GM12865 (cell line): Measurements from ENCODE around the gene S1PR3.

Experiments
- DNase-seq: peaks from one replicate; pipeline ENCODE4 v3.0.0; 2010; ENCODE audit warnings: low read depth
- H3K4me3 ChIP-seq: 2 replicates; pipeline ENCODE4 v1.5.1; 2011; ENCODE audit warnings: mild to moderate bottlenecking, low read depth, low read length, control low read depth
- TF ChIP-seq, protein P1 (sequence below): IDR thresholded peaks from 2 replicates; pipeline ENCODE4 v1.5.1; 2011; ENCODE audit warnings: low read length, control low read depth, low read depth, inconsistent platforms; ENCODE audit not compliant: insufficient read depth; ENCODE audit errors: missing control alignments

Gene S1PR3

DNA sequence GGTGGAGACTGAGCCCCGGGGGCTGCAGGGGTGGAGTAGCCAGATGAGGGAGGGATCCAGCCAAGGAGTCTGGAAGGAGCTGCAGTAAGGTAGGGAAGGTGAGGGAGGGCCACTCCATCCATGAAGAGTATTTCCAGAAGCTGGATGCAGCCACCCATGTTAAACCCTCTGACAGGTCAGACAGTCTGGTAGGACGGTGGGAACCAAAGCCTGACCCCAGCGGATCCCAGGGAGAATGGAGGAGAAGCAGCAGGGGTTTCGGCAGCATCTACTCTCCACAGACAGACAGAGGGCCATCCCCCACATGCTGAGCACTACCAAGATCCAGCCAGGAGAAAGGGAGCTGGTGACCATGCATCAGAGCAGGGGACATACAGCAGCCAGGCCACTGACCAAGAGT is 22.5 kb upstream of the S1PR3 start:
- TF ChIP-seq, protein P1, sequence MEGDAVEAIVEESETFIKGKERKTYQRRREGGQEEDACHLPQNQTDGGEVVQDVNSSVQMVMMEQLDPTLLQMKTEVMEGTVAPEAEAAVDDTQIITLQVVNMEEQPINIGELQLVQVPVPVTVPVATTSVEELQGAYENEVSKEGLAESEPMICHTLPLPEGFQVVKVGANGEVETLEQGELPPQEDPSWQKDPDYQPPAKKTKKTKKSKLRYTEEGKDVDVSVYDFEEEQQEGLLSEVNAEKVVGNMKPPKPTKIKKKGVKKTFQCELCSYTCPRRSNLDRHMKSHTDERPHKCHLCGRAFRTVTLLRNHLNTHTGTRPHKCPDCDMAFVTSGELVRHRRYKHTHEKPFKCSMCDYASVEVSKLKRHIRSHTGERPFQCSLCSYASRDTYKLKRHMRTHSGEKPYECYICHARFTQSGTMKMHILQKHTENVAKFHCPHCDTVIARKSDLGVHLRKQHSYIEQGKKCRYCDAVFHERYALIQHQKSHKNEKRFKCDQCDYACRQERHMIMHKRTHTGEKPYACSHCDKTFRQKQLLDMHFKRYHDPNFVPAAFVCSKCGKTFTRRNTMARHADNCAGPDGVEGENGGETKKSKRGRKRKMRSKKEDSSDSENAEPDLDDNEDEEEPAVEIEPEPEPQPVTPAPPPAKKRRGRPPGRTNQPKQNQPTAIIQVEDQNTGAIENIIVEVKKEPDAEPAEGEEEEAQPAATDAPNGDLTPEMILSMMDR: no peak
- H3K4me3 ChIP-seq: no peak overlapping the region
- no peak for DNase-seq

GRCh38 chr9:88969646-88970373 is 21.5 kb upstream of the S1PR3 start:
- DNase-seq: no peak
- no peak overlapping the region for H3K4me3 ChIP-seq
- TF ChIP-seq, protein P1: no peak

GRCh38 chr9:88971131-88971960 is 19.9 kb upstream of the S1PR3 start:
- H3K4me3 ChIP-seq: no peak overlapping the region
- DNase-seq: no peak
- TF ChIP-seq, protein P1: no peak

- DNase-seq: no peak
- TF ChIP-seq, protein P1: no peak
- no peak overlapping the region for H3K4me3 ChIP-seq
These were observed 18.9 kb upstream of the S1PR3 start for GRCh38 chr9:88972401-88972800.

DNA sequence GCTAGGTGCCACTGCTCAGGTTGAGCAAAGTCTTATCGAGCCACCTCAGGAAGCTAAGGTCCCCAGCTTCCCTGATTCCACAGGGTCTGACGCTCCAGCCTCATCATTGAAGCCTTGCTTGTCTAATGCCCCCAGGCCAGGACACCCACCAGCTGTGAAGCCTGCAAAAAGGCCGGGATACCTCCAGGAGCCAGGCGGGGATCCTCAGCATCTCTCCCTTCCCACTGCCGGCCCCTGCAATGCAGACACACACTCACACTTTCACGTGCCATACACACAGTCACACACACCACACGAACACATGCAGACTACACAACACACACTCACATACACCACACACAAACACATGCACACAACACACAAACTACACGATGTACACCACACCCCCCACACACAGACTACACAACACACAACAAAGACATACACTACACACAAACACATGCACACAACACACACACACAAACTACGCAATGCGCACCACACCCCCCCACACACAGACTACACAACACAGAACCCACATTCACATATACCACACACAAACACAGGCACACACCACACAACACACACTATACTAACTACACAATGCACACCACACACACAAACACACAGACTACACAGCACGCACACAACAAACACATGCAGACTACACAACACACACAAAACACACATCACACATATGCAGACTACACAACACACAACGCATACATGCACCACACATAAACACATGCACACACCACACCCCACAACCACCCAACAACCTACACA is 17.8 kb upstream of the S1PR3 start:
- no peak overlapping the region for H3K4me3 ChIP-seq
- DNase-seq: no peak
- TF ChIP-seq, protein P1: no peak

DNA sequence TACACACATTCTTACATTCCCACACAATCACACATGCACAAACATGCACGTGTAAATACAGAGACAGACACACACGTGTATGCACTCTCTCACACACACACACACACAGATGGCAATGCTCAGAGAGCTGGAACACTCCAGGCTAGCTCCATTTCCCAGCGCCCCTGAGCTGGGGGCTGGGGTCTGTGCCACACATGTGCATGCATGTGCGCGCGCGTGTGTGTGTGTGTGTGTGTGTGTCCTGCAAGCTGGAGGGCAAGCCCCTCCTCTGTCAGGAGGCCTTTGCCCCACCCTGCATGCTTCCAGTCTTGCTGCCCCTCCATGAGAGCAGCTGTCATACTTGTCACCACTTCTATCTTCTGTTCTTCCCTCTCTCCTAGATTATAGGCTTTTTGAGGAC is 16.6 kb upstream of the S1PR3 start:
- no peak for DNase-seq
- TF ChIP-seq, protein P1: no peak

More for the DNA sequence above, 16.6 kb upstream of the S1PR3 start:
- no peak overlapping the region for H3K4me3 ChIP-seq
